Measurements from ENCODE around the gene SPRR5.

The SPRR5 gene

DNA sequence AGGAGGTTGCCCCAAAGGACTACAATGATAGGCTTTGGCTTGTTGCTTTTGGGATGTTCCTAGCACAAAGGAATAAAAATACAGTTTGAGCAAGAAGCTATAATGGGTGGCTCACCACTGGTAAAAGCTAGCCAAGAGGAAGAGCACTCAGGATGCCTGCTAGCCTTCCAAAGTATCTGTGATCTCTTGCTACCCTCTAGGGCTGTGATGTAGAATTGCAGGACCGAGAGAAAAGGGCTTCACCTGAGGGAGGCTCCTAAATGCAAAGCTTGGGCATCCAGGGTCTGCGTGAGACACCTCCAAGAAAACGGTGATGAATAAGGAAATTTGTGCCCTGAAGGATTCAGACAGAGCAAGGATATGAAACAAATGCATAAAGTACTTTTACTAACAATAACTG lies 20.9 kb upstream of the SPRR5 start:
- H3K36me3 Mint-ChIP-seq, result no peaks in the 10 kb centered on the region
- H3K4me3 Mint-ChIP-seq, result no peak overlapping the region
- ATAC-seq (ENCODE audit: low read depth), result no peak
- no peak overlapping the region for H3K27ac Mint-ChIP-seq
- peaks cover 2% of the 10 kb centered on the region for H3K9me3 Mint-ChIP-seq
- DNase-seq (ENCODE audit: low spot score in 2 of 2), result no peak
- H3K4me1 Mint-ChIP-seq, result no peaks in the 10 kb centered on the region
- H3K27me3 Mint-ChIP-seq, result peaks cover 10% of the 10 kb centered on the region

DNA sequence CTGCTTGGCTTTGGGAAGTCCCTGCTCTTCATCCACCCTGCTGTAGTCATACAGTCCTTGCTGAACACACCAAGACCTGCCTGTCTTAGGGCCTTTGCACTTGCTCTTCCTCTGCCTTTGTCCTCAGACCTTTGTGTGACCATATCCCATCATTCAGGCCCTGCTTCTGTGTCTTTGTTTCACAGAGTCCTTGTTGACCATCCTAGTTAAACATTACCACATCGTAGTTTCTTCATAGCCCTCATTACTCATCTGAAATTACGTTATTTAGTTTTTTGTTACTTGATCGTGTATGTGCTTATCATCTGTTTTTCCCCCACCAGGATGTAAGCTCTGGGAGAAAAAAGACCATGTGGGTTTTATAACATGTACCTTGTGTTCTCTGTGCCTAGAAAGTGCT lies 18.3 kb upstream of the SPRR5 start:
- H3K27ac Mint-ChIP-seq, result no peak overlapping the region
- H3K9me3 Mint-ChIP-seq, result peaks cover 2% of the 10 kb centered on the region

DNA sequence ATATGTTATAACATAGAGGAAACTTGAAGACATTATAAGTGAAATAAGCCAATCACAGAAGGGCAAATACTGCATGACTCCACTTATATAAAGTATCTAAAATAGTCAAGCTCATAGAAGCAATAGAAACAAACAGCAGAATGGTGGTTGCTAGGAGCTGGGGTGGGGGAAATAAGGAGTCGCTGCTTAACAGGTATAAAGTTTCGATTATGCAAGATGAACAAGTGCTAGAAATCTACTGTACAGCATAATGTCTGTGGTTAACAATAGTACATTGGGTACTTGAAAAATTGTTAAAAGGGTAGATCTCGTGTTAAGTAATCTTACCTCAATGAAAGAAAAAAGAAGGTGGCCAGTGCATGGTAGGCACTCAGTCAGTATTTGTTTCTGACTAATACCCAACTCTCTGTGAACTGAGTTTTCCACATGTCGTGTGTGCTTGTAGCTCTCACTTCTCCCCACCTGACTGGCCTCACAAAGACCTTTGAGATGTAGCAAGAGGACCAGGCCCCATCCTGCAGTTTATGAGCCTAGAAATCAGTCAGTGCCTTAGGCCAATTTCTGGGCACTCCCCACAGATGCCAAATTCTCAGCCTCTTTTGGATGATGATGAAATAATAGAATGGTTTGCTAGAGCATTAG lies 14.7 kb upstream of the SPRR5 start:
- no peak for DNase-seq (ENCODE audit: low spot score in 2 of 2)
- peaks cover 2% of the 10 kb centered on the region for H3K9me3 Mint-ChIP-seq
- H3K27me3 Mint-ChIP-seq, result peaks cover 6% of the 10 kb centered on the region
- no peak overlapping the region for H3K4me3 Mint-ChIP-seq
- H3K4me1 Mint-ChIP-seq, result no peaks in the 10 kb centered on the region
- no peak for ATAC-seq (ENCODE audit: low read depth)
- H3K27ac Mint-ChIP-seq, result no peak overlapping the region
- no peaks in the 10 kb centered on the region for H3K36me3 Mint-ChIP-seq

More for the DNA sequence above, 18.3 kb upstream of the SPRR5 start:
- H3K36me3 Mint-ChIP-seq, result no peaks in the 10 kb centered on the region
- H3K4me3 Mint-ChIP-seq, result no peak overlapping the region
- no peak for DNase-seq (ENCODE audit: low spot score in 2 of 2)
- ATAC-seq (ENCODE audit: low read depth), result no peak
- peaks cover 8% of the 10 kb centered on the region for H3K27me3 Mint-ChIP-seq
- no peaks in the 10 kb centered on the region for H3K4me1 Mint-ChIP-seq

DNA sequence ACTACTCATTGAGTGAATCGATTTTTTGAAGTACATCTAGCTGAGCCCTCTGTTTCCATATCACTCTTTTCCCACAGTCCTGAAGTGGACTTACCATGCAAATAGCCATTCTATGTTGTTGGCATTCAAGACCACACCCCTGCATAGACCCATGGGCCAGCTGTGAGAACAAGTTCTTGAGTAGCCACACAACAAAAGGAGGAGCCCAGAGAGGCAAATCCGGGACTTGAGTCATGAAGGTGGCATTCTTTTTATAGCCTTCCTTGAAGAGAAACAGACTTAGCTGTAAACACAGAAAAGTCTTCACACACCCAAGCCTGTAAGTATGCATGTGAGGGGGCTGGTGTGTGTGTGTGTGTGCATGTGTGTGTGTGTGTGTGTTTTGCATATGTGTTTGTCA lies 13.8 kb upstream of the SPRR5 start:
- no peak overlapping the region for H3K27ac Mint-ChIP-seq
- no peaks in the 10 kb centered on the region for H3K4me1 Mint-ChIP-seq
- no peak for ATAC-seq (ENCODE audit: low read depth)
- no peak for DNase-seq (ENCODE audit: low spot score in 2 of 2)
- no peaks in the 10 kb centered on the region for H3K36me3 Mint-ChIP-seq
- no peak overlapping the region for H3K4me3 Mint-ChIP-seq
- peaks cover 2% of the 10 kb centered on the region for H3K9me3 Mint-ChIP-seq
- peaks cover 6% of the 10 kb centered on the region for H3K27me3 Mint-ChIP-seq

DNA sequence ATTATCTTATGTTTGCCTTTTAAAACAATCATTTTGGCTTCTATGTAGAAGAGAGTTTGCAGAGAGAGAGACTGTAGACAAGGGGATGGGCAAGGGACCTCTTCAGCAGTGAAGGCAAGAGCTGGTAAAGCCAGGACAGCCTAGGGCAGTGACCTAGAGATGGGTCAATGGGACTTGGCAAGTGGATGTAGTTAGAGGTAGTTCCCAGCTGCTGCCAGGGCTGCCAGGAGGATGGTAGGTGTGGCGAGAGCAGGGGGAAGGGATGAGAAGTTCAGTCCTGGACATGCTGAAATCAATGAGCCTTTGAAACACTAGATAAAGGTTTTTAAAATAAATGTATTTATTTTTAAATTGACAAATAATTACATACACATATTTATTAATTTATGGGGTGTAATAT lies 6.4 kb upstream of the SPRR5 start:
- Mint-ChIP-seq H3K9me3 (no peaks in the 10 kb centered on the region), H3K4me3 (no peak overlapping the region), H3K27me3 (peaks cover 1% of the 10 kb centered on the region), H3K36me3 (no peaks in the 10 kb centered on the region), H3K4me1 (no peaks in the 10 kb centered on the region), H3K27ac (no peak overlapping the region)
- DNase-seq (ENCODE audit: low spot score in 2 of 2) (no peak), ATAC-seq (ENCODE audit: low read depth) (no peak)

DNA sequence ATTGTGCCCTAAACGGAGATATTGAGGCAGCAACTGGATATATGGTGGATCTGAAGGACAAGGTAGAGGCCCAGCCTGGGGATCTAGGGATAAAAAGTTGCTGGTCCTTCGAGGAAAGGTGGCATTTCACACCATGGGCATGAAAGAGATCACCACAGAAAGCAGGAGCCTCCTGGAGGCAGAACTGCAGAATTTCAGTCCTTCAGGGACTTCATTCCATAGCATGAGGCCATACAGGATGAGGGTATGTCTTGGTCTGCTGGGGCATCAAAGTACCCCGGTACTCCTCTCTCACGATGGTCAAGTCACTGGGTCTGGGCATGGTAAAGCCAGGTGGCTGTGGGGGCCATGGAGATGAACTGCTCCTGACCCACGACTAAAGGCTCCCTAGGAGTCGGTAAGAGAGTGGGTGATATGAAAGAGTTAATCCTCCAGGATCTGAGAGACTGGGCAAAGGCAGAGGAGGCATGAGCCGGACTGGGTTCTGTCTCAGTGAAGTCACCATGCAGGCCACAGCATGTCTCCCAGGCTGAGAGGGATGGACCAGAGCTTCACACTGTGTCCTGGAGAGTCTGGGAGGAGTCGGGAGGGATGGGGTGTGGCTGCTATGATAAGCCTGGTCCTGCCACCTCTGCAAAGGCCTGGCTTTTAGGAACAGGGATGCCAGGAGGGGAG lies 5.8 kb upstream of the SPRR5 start:
- Mint-ChIP-seq H3K4me1 (no peaks in the 10 kb centered on the region), H3K27ac (no peak overlapping the region), H3K36me3 (no peaks in the 10 kb centered on the region), H3K27me3 (peaks cover 1% of the 10 kb centered on the region), H3K4me3 (no peak overlapping the region), H3K9me3 (no peaks in the 10 kb centered on the region)
- ATAC-seq (ENCODE audit: low read depth), result no peak
- DNase-seq (ENCODE audit: low spot score in 2 of 2), result no peak

DNA sequence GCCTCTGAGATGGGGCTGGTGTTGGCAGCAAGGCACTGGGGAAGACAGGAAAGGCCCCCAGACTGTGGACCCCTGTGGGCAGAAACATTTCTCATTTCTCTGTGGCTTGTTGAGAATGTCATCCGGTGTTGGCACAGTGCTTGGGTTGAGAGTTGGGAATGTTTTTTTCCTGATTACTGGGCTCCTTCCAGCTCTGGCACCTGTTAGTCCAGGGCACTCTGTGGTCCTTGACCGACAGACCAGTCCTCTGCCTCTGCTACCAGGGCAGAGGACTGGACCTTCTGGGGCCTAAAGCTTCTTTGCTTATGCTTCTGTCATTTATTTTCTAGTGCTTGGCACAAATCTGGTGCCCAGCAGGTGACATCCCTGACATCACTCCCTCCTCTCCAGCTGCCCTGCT lies 4.8 kb upstream of the SPRR5 start:
- Mint-ChIP-seq H3K27ac (no peak overlapping the region), H3K4me3 (no peak overlapping the region), H3K27me3 (peaks cover 1% of the 10 kb centered on the region), H3K4me1 (no peaks in the 10 kb centered on the region), H3K36me3 (no peaks in the 10 kb centered on the region), H3K9me3 (no peaks in the 10 kb centered on the region)
- ATAC-seq (ENCODE audit: low read depth) (no peak), DNase-seq (ENCODE audit: low spot score in 2 of 2) (no peak)

DNA sequence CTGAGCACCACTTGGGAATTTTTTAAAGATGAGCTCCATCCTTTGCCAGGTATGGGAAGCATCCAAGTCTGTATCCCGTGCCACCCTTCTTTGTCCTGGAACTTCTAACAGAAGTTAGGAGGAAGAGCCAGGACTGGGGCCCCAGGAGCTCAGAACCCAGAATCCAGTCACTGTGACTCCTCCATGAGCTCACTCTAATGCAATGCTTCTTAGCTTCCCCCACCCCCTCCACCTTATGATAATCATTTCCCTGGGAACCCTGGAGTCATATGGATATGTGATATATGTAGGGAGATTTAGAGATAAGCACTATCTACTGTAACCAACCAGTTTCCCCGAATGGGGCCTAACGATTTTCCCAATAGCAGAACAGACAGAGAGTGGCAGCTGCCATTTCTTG lies 758 bp upstream of the SPRR5 start:
- Mint-ChIP-seq H3K4me3 (no peak overlapping the region), H3K36me3 (no peaks in the 10 kb centered on the region), H3K4me1 (no peaks in the 10 kb centered on the region), H3K9me3 (no peaks in the 10 kb centered on the region), H3K27ac (no peak overlapping the region), H3K27me3 (peaks cover 4% of the 10 kb centered on the region)
- no peak for ATAC-seq (ENCODE audit: low read depth)
- no peak for DNase-seq (ENCODE audit: low spot score in 2 of 2)

DNA sequence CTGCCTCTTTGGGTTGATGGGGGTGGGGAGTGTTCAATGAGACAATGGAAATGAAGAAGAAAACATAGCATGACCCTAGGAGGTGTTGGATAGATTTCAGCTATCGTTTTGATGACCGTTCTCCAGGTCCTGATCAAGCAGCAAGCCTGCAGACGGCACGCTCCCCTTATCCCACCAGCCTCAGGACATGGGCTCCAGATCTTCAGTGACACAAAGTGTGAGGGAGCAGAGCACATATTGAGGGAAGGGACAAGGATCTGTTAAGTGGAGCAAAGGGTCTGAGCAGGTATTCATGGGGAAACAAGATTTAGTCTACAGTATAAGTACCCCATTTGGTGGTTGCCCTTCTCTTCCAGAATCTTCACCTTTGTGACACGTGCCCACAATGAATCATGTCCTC lies 4.7 kb downstream of the SPRR5 start:
- Mint-ChIP-seq H3K4me1 (no peaks in the 10 kb centered on the region), H3K27me3 (peaks cover 8% of the 10 kb centered on the region), H3K27ac (no peak overlapping the region), H3K36me3 (no peaks in the 10 kb centered on the region), H3K9me3 (no peaks in the 10 kb centered on the region), H3K4me3 (no peak overlapping the region)
- no peak for ATAC-seq (ENCODE audit: low read depth)
- no peak for DNase-seq (ENCODE audit: low spot score in 2 of 2)

DNA sequence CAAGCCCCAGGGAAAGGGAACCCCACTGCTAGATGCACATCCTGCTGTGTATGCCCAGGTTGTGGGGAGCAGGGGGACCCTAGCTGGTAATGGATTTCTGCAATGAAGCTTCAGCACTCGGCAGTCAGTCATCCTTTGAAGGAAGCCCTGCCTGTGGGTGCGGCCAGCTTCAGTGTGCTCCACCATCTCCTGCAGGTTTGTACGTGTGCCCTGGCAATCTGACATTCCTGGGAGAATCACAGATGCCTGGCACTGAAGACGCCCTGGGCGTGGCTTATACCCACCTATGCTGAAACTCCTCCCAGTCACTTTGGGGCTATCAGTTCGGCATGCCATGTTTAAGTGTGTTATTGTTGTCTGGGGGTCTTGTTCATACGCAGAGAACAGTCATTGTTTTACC lies 6.8 kb downstream of the SPRR5 start:
- Mint-ChIP-seq H3K27me3 (peaks cover 6% of the 10 kb centered on the region), H3K36me3 (no peaks in the 10 kb centered on the region), H3K9me3 (no peaks in the 10 kb centered on the region), H3K4me1 (no peaks in the 10 kb centered on the region), H3K4me3 (no peak overlapping the region), H3K27ac (no peak overlapping the region)
- ATAC-seq (ENCODE audit: low read depth) (no peak), DNase-seq (ENCODE audit: low spot score in 2 of 2) (no peak)

DNA sequence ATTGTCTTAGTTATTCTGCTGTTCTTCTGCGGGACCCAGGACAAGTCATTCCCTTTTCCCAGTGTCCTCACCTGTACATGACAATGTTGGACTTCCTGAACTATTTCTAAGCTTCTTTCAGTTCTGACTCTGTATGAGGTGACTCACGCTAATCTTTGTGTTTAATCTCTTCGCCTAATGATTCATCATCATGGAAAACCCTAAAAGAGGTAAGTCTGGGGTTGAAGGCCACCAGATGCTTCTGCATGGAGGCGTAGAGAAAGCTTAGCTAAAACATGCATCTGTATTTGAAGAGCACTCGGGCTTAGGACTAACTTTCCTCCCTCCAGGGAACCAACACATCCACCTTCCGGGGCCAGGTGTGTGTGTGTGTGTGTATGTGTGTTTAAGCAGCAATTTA lies 7.4 kb downstream of the SPRR5 start:
- H3K9me3 Mint-ChIP-seq, result no peaks in the 10 kb centered on the region
- DNase-seq (ENCODE audit: low spot score in 2 of 2) (no peak), ATAC-seq (ENCODE audit: low read depth) (no peak)
- H3K36me3 Mint-ChIP-seq, result no peaks in the 10 kb centered on the region
- H3K27me3 Mint-ChIP-seq, result peaks cover 6% of the 10 kb centered on the region
- no peak overlapping the region for H3K4me3 Mint-ChIP-seq
- H3K4me1 Mint-ChIP-seq, result no peaks in the 10 kb centered on the region
- no peak overlapping the region for H3K27ac Mint-ChIP-seq

DNA sequence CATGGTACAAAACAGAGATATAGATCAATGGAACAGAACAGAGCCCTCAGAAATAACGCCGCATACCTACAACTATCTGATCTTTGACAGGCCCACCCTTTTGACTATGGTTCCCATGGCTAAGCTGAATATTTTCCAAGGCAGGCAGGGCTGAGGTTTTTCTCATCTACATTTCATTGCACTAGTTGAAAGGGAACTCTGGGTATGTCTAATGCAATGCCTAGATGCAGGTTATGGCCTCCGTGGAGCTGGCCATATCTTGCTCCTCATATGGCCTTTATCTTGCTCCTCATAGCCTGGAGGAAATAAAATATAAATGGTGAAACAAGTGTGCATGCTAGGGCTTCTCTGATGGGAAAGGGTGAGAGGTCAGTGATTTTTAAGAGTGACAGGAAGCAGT lies 10.6 kb downstream of the SPRR5 start:
- Mint-ChIP-seq H3K36me3 (no peaks in the 10 kb centered on the region), H3K27me3 (peaks cover 11% of the 10 kb centered on the region), H3K4me1 (peaks cover 8% of the 10 kb centered on the region), H3K27ac (no peak overlapping the region), H3K9me3 (no peaks in the 10 kb centered on the region), H3K4me3 (no peak overlapping the region)
- ATAC-seq (ENCODE audit: low read depth) (no peak), DNase-seq (ENCODE audit: low spot score in 2 of 2) (no peak)

DNA sequence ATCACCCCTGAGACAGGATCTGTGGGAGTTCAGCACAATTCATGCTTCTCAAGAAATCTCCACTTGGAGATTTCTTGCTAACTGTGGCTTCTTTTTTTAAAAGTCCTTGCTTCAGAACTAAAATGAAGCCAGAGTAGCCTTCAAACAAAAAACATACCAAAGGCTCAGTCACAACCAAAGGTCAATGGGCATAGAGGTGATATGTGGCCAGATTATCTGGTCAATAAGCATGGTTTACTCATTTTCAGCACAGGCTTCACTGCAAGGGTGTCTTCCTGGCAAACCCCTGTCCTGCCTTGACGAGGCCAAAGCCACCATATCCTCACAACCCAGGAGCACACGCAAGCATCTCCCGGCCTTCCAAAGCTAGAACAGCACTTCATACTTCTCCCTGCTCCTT lies 12.3 kb downstream of the SPRR5 start:
- Mint-ChIP-seq H3K27ac (no peak overlapping the region), H3K4me3 (no peak overlapping the region), H3K27me3 (peaks cover 11% of the 10 kb centered on the region), H3K9me3 (no peaks in the 10 kb centered on the region), H3K4me1 (peaks cover 8% of the 10 kb centered on the region), H3K36me3 (no peaks in the 10 kb centered on the region)
- ATAC-seq (ENCODE audit: low read depth), result no peak
- DNase-seq (ENCODE audit: low spot score in 2 of 2), result no peak

DNA sequence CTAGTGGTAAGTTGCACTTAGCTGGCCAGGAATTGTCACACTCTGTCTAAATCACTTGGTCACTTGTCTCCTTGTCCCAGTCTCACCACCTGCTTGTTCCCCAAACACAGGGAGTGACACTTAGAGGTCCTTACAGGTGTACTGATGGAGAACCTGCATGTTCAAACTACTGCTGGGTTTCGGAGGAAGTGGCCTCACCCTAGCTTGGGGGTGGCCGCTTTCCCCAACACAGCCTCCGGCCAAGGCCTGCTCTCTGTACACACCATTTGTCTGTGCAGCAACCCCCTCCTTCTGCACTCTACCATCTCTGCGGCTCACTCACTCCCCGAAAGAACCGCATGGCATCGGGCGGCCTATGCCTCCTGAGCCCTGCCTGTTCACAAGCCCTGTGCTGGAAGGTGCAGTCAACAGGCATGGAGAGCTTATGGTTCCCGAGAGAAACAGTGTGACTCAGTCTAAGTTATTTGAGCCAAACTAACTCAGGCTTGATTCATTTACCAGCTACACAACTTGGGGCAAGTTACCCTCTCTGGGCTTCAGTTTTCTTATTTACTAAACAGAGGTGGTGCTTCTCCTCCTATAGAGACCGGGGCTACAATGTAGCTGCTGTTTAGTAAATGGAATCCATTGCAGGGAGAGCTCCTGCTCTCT lies 12.9 kb downstream of the SPRR5 start:
- Mint-ChIP-seq H3K9me3 (no peaks in the 10 kb centered on the region), H3K27ac (no peak overlapping the region), H3K4me1 (peaks cover 8% of the 10 kb centered on the region), H3K36me3 (no peaks in the 10 kb centered on the region), H3K27me3 (peaks cover 11% of the 10 kb centered on the region), H3K4me3 (no peak overlapping the region)
- ATAC-seq (ENCODE audit: low read depth), result no peak
- DNase-seq (ENCODE audit: low spot score in 2 of 2), result no peak

Data from memory B cell (primary cell).